ENCODE data around the gene ECM2.

Gene ECM2

DNA sequence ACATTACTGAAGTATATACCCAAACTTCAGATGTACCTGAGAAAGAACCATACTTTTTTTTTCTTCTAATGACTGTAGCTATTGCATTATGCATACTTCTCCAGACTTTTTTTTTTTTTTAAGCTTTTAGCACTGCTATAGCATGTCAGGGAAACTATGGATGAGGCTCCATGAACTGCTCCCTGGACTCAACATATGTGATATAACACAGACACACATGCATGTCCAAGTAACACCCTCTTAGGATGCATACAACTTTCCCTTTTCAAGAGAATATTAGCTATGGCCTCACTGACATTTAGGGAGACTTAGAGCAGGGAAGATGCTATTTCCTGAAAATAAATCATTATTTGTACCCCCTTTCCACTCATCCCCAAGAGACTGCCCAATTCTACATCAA, 53.0 kb downstream of the ECM2 start:
- no peak overlapping the region for H3K4me3 ChIP-seq (ENCODE audit: low read depth, low read length)
- TF ChIP-seq, protein P1, sequence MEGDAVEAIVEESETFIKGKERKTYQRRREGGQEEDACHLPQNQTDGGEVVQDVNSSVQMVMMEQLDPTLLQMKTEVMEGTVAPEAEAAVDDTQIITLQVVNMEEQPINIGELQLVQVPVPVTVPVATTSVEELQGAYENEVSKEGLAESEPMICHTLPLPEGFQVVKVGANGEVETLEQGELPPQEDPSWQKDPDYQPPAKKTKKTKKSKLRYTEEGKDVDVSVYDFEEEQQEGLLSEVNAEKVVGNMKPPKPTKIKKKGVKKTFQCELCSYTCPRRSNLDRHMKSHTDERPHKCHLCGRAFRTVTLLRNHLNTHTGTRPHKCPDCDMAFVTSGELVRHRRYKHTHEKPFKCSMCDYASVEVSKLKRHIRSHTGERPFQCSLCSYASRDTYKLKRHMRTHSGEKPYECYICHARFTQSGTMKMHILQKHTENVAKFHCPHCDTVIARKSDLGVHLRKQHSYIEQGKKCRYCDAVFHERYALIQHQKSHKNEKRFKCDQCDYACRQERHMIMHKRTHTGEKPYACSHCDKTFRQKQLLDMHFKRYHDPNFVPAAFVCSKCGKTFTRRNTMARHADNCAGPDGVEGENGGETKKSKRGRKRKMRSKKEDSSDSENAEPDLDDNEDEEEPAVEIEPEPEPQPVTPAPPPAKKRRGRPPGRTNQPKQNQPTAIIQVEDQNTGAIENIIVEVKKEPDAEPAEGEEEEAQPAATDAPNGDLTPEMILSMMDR (IDR thresholded peaks at IDR 0.05; ENCODE audit: insufficient read depth, low read depth, low read length, missing control alignments), result no peak
- DNase-seq (ENCODE audit: low read depth), result no peak

DNA sequence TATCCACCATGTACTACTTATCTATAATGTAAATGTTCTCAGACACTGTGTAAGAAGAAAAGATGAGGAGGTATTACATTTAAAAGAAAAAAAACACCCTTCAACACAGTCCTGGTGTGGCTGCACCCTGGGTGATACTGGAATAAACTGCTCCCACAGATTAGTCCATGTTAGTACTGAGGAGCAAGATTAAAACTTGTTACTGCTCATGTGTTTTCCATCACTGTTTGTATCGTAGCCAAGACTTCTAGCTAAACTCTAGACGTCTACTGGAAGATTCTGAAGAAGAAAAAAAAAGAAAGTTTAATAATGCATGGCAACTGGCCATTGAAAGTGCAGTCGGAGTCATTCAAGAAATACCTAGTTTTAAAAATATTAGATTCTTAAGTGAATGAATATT, 53.5 kb downstream of the ECM2 start, which contains the start of gene ASPN:
Gene ASPN, minus strand, starts transcription at position 178 of the 400 bp plus-strand sequence.
- TF ChIP-seq, protein P1 (IDR thresholded peaks at IDR 0.05; ENCODE audit: insufficient read depth, low read depth, low read length, missing control alignments), result no peak
- DNase-seq (ENCODE audit: low read depth), result no peak
- H3K4me3 ChIP-seq (ENCODE audit: low read depth, low read length), result no peak within 1 kb of the TSS

DNA sequence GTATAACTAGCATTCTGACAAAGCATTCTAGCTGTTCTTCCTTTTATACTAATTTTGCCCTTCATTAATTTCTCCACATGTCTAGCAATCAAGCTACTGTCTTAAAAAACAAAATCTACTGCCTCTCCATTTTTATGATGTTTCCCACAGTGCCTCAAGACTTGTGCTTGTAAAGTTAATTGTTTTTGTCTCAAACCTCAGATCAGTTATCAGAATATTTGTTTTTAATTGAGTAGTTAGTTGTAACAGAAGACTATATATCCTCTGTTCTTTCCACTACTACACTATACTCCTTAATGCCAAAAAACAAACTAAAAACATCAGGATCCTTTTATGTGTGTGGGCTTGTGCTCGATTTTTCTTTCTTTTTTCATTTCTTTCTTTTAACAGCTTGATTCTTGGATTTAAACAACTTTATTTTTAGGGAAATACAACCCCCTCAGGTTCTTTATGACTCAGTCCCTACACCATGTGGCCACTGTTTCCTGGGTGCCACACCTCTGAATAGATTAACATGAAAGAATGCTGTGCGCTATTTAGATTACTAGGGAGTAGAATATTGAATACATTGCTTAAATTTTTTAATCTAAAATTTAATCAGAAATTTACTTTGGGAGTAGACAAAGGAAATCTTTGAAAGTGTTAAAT, 54.7 kb downstream of the ECM2 start:
- peak; percentile 34 for DNase-seq (ENCODE audit: low read depth)
- TF ChIP-seq, protein P1 (IDR thresholded peaks at IDR 0.05; ENCODE audit: insufficient read depth, low read depth, low read length, missing control alignments), result no peak
- H3K4me3 ChIP-seq (ENCODE audit: low read depth, low read length), result no peak overlapping the region

DNA sequence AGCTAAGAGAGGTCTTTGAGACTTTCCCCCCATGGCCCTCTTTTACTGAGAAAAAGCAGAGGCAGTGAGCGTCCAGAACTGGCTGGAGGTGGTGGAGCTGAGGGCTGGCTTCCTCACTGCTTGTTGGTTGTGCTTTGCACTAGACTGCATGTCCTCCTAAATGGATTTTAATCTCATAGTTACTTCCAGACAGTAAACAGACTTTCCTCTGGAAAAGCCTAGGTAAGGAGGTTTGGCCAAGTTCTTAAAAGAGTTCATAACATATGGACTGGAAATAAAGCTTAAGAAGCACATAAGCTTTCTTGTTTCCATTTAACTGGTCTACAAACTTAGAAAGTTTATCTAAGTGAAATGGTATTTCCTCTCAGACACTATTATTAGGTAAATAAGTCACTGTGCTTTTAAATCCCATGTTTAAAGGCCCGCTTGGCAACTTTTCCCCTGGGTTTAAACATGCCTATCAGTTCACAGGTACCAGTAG, 55.5 kb downstream of the ECM2 start:
- no peak for DNase-seq (ENCODE audit: low read depth)
- TF ChIP-seq, protein P1 (IDR thresholded peaks at IDR 0.05; ENCODE audit: insufficient read depth, low read depth, low read length, missing control alignments), result no peak
- no peak overlapping the region for H3K4me3 ChIP-seq (ENCODE audit: low read depth, low read length)

DNA sequence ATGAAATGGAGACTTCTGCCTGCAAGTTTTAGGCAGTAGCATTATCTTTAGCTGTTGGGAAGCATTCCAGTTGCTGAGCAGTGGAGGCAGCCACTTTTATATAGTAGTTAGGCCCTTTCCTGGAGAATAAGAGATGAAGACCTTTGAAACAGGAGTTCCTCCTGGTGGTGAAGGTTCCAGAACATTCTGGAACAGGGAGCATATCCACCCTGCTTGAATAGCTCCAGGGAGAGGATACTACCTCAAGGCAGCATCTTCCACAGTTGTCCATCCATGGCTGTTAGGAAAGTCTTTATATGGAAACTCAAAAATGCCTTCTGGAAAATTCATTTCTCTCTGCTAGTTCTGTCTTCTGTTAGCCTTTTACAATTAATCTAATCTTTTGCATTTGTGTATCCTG, 56.4 kb downstream of the ECM2 start:
- DNase-seq (ENCODE audit: low read depth), result no peak
- TF ChIP-seq, protein P1 (IDR thresholded peaks at IDR 0.05; ENCODE audit: insufficient read depth, low read depth, low read length, missing control alignments), result no peak
- no peak overlapping the region for H3K4me3 ChIP-seq (ENCODE audit: low read depth, low read length)

DNA sequence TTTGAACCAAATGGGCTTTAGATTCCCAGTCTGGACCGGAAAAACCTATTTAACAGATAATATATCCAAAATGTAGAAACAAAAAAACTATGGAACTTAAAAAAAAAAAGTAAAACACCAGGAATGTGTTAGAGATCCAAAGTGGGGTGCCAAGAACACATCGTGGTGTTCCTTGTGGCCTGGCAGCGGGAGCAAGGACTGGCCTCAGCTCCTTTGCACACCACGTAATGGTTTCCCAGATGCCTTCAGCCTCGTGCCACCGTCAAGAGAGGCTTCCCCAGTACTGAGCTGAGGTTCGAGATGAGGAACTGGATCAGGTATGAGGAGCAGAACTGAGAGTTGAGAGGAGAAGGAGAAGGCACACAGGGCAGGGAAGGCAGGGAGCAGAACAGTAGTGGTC, 57.0 kb downstream of the ECM2 start:
- TF ChIP-seq, protein P1 (IDR thresholded peaks at IDR 0.05; ENCODE audit: insufficient read depth, low read depth, low read length, missing control alignments), result no peak
- no peak overlapping the region for H3K4me3 ChIP-seq (ENCODE audit: low read depth, low read length)
- DNase-seq (ENCODE audit: low read depth), result no peak

DNA sequence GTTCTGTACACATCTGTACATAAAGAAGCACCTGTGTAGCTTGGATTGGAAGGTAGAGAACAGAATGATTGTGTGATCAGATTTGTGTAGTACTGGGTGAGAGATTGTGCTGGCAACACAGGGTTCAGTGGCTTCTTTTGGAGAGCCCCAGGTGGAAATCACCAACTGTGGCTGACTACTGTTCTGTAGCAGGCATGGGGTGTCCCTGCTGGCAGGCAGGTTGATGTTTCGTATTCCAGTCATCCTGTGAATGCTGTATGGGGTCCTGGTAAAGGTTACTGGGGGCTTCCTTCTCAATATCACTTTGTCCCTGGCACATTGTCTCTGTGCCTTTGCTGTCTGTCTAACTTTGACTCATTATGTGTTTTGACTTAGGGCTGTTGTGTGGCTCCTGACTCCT, 58.8 kb downstream of the ECM2 start:
- TF ChIP-seq, protein P1 (IDR thresholded peaks at IDR 0.05; ENCODE audit: insufficient read depth, low read depth, low read length, missing control alignments), result no peak
- DNase-seq (ENCODE audit: low read depth), result peak; percentile 69
- H3K4me3 ChIP-seq (ENCODE audit: low read depth, low read length), result no peak overlapping the region
